PC-9 (cell line): ENCODE results near the gene CRYBA1.

ENCODE experiments used
- EZH2 ChIP-seq: fragments of 200-600 bp; sonication (generic); IDR thresholded peaks from 2 replicates; pipeline ENCODE4 v1.8.0; 2017; ENCODE audit warnings: antibody characterized with exemption, low read depth
- TF ChIP-seq, protein P1 (sequence below): fragments of 200-600 bp; sonication (generic); conservative IDR thresholded peaks from 2 replicates; pipeline ENCODE4 v1.6.1; 2017; ENCODE audit warnings: mixed run types, antibody characterized with exemption, mild to moderate bottlenecking, moderate library complexity

GRCh38 chr17:29240477-29240876 is 6.2 kb upstream of the CRYBA1 start:
- TF ChIP-seq, protein P1, sequence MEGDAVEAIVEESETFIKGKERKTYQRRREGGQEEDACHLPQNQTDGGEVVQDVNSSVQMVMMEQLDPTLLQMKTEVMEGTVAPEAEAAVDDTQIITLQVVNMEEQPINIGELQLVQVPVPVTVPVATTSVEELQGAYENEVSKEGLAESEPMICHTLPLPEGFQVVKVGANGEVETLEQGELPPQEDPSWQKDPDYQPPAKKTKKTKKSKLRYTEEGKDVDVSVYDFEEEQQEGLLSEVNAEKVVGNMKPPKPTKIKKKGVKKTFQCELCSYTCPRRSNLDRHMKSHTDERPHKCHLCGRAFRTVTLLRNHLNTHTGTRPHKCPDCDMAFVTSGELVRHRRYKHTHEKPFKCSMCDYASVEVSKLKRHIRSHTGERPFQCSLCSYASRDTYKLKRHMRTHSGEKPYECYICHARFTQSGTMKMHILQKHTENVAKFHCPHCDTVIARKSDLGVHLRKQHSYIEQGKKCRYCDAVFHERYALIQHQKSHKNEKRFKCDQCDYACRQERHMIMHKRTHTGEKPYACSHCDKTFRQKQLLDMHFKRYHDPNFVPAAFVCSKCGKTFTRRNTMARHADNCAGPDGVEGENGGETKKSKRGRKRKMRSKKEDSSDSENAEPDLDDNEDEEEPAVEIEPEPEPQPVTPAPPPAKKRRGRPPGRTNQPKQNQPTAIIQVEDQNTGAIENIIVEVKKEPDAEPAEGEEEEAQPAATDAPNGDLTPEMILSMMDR: no peak
- no peak for TF ChIP-seq EZH2
